HepG2 (cell line): Measurements from ENCODE around the gene OR9A4. TPM values are rescaled to one million over a fixed set of nuclear protein-coding genes. Genes with fewer than 3 reads are reported as not detected.

Experiments
- ATAC-seq: fragments of 200-7000 bp; cut with Tn5 transposase; 3 replicates; pipeline ENCODE4 v1.9.1; 2020; ENCODE audit warnings: mild to moderate bottlenecking, moderate library complexity
- BruUV-seq: library from RNA; stranded (reverse); fragments of 400-500 nt; replicated peaks from 2 replicates; lab custom pipeline; 2021; lab: Mats Ljungman, UMichigan
- CTCF ChIA-PET: fragments of 300-600 bp; formaldehyde crosslinking; extraction: SDS; loops from one replicate; lab custom pipeline; 2021; ENCODE audit warnings: low total read pairs, inconsistent platforms, low intra/inter-chr PET ratio; lab: Yijun Ruan, JAX
- POLR2A ChIA-PET: fragments of 350-600 bp; sonication (Branson Sonifier 250); formaldehyde crosslinking; loops from one replicate; lab custom pipeline; 2020; ENCODE audit warnings: antibody characterized with exemption, inconsistent platforms; lab: Yijun Ruan, JAX
- DNase-seq: peaks from one replicate; pipeline ENCODE4 v3.0.0-alpha.2; 2015; ENCODE audit warnings: low spot score
- FAIRE-seq: peaks from 3 replicates; lab custom pipeline; 2011; peaks lifted over from hg19 to GRCh38; lab: Jason Lieb, UNC
- H2AFZ ChIP-seq: one replicate; pipeline ENCODE4 v1.6.1; 2011; ENCODE audit warnings: low read length, inconsistent platforms
- H3K27ac ChIP-seq: fragments of 300-600 bp; 3 replicates; pipeline ENCODE4 v1.8.0; 2011; ENCODE audit warnings: mixed run types, mild to moderate bottlenecking, mixed read lengths, low read length, inconsistent platforms; ENCODE audit not compliant: insufficient read depth; ENCODE audit errors: extremely low read length
- H3K27me3 ChIP-seq, 2 experiments: fragments of 200-600 bp in 1 of 2; 2 replicates in 1 of 2; 3 replicates in 1 of 2; pipeline versions ENCODE4 v1.6.0 to v1.8.0; 2011; ENCODE audit warnings: low read length in 2 of 2, mild to moderate bottlenecking in 2 of 2, moderate library complexity in 2 of 2, inconsistent platforms in 1 of 2; ENCODE audit not compliant: insufficient read depth in 2 of 2, control insufficient read depth in 1 of 2
- H3K36me3 ChIP-seq, 2 experiments: fragments of 200-600 bp in 1 of 2; replicated peaks in 1 of 2; 2 replicates in 1 of 2; 3 replicates in 1 of 2; pipeline versions ENCODE4 v1.5.1 to v1.8.0; 2011; ENCODE audit warnings: low read length in 2 of 2, inconsistent platforms in 1 of 2; ENCODE audit not compliant: insufficient read depth in 2 of 2, control insufficient read depth in 1 of 2
- H3K4me1 ChIP-seq: 2 replicates; pipeline ENCODE4 v1.5.1; 2012; ENCODE audit warnings: low read length, inconsistent platforms; ENCODE audit not compliant: insufficient read depth
- H3K4me2 ChIP-seq: 2 replicates; pipeline ENCODE4 v1.6.0; 2011; ENCODE audit warnings: low read depth, low read length, inconsistent platforms
- H3K4me3 ChIP-seq, 3 experiments: fragments of 200-600 bp in 1 of 3; sonication (generic), shearing (Covaris generic) in 1 of 3; replicated peaks in 1 of 3; 2 replicates each; pipeline ENCODE4 v1.5.1; 2011 to 2016; ENCODE audit warnings: low read length in 3 of 3, inconsistent platforms in 2 of 3, low read depth in 2 of 3, mild to moderate bottlenecking in 2 of 3, control low read depth in 1 of 3, mixed read lengths in 1 of 3; ENCODE audit not compliant: insufficient read depth in 1 of 3
- H3K79me2 ChIP-seq: one replicate; pipeline ENCODE4 v1.6.1; 2011; ENCODE audit warnings: low read length, inconsistent platforms; ENCODE audit not compliant: insufficient read depth
- H3K9ac ChIP-seq: 2 replicates; pipeline ENCODE4 v1.6.0; 2011; ENCODE audit warnings: mild to moderate bottlenecking, low read depth, low read length, inconsistent platforms; ENCODE audit not compliant: insufficient read depth
- H3K9me3 ChIP-seq: 2 replicates; pipeline ENCODE4 v1.5.1; 2012; ENCODE audit warnings: mild to moderate bottlenecking, low read length
- H4K20me1 ChIP-seq: 2 replicates; pipeline ENCODE4 v1.6.0; 2011; ENCODE audit warnings: inconsistent platforms, mild to moderate bottlenecking, low read length, moderate library complexity; ENCODE audit not compliant: insufficient read depth
- ATF7 ChIP-seq, 2 experiments: fragments of 450-650 bp in 1 of 2; sonication (generic) in 1 of 2; formaldehyde crosslinking in 1 of 2; IDR thresholded peaks; 2 replicates each; pipeline versions ENCODE4 v1.4.0 to v1.6.1; 2016 to 2020; ENCODE audit warnings: antibody characterized with exemption in 1 of 2, mild to moderate bottlenecking in 1 of 2, missing genetic modification reagents in 1 of 2
- BCL6 ChIP-seq: IDR thresholded peaks from 2 replicates; pipeline ENCODE4 v1.6.1; 2016; ENCODE audit warnings: missing genetic modification reagents, missing compliant biosample characterization
- MZF1 ChIP-seq: sonication (generic); formaldehyde crosslinking; IDR thresholded peaks from 2 replicates; pipeline ENCODE4 v1.8.1; 2023; ENCODE audit warnings: mild to moderate bottlenecking, missing genetic modification reagents, borderline replicate concordance
- PRPF4 ChIP-seq: fragments of 200-400 bp; formaldehyde crosslinking; IDR thresholded peaks from 2 replicates; pipeline ENCODE4 v1.6.1; 2016; ENCODE audit warnings: low read length, low read depth; ENCODE audit not compliant: poor library complexity, severe bottlenecking
- ZBTB8A ChIP-seq: sonication (generic); formaldehyde crosslinking; IDR thresholded peaks from 2 replicates; pipeline ENCODE4 v1.4.0; 2020; ENCODE audit warnings: mild to moderate bottlenecking, low read depth, missing genetic modification reagents, borderline replicate concordance
- ZFP41 ChIP-seq: sonication (generic); formaldehyde crosslinking; IDR thresholded peaks from 2 replicates; pipeline ENCODE4 v1.4.0; 2020; ENCODE audit warnings: mild to moderate bottlenecking, missing genetic modification reagents, borderline replicate concordance
- ZNF20 ChIP-seq: sonication (generic); formaldehyde crosslinking; IDR thresholded peaks from 2 replicates; pipeline ENCODE4 v1.4.0; 2020; ENCODE audit warnings: mild to moderate bottlenecking, moderate library complexity, missing genetic modification reagents
- ZNF816 ChIP-seq: sonication (generic); formaldehyde crosslinking; IDR thresholded peaks from 2 replicates; pipeline ENCODE4 v1.8.0; 2022; ENCODE audit warnings: missing genetic modification reagents, mild to moderate bottlenecking, borderline replicate concordance
- WGBS: methylation state at CpG from one replicate; pipeline ENCODE4 v1.1.6; 2017; ENCODE audit warnings: low lambda C conversion rate; 5-methylcytosine and 5-hydroxymethylcytosine counted together
- in situ Hi-C: cut with HindIII; loops from 2 replicates; pipeline ENCODE4 v1.10.0; 2017; ENCODE audit warnings: low pct_unique_long_range_greater_than_20kb; ENCODE audit not compliant: extremely low pct_ligation_motif_present
- intact Hi-C: fragments of 100-400 bp; cut with micrococcal nuclease; formaldehyde crosslinking; loops from one replicate; pipeline ENCODE4 v1.10.0; 2022; ENCODE audit not compliant: unreplicated experiment
- polyA plus RNA-seq, 8 experiments: library from polyadenylated mRNA; depleted of rRNA in 3 of 8; stranded (reverse) in 7 of 8; unstranded in 1 of 8; fragments of >200 nt; fragmentation: Illumina TruSeq in 4 of 8; extraction: Trizol in 4 of 8; gene quantifications; 2 replicates each; pipeline versions ENCODE4 v1.2.1 to v1.2.3, GENCODE V29; 2011 to 2016; ENCODE audit warnings: low read depth in 4 of 8, missing spikeins in 1 of 8, mixed read lengths in 1 of 8; ENCODE audit not compliant: insufficient read depth in 1 of 8
- total RNA-seq, 5 experiments: library from RNA; depleted of rRNA; stranded (reverse); fragments of >200 nt; fragmentation: Illumina TruSeq; extraction: Trizol; gene quantifications; 2 replicates each; pipeline ENCODE4 v1.2.3, GENCODE V29; 2016; ENCODE audit warnings: low read depth in 1 of 5
- TF ChIP-seq, protein P1 (sequence below): sonication (generic); formaldehyde crosslinking; IDR thresholded peaks from 2 replicates; pipeline ENCODE4 v1.5.1; 2020; ENCODE audit warnings: missing genetic modification reagents, mild to moderate bottlenecking, borderline replicate concordance
- TF ChIP-seq, protein P2 (sequence below): sonication (generic); formaldehyde crosslinking; IDR thresholded peaks from 2 replicates; pipeline ENCODE4 v1.5.0; 2020; ENCODE audit warnings: missing genetic modification reagents, mild to moderate bottlenecking, borderline replicate concordance
- TF ChIP-seq, protein P3 (sequence below): sonication (generic); formaldehyde crosslinking; IDR thresholded peaks from 2 replicates; pipeline ENCODE4 v1.8.1; 2023; ENCODE audit warnings: mild to moderate bottlenecking, moderate library complexity, missing genetic modification reagents
- TF ChIP-seq, protein P4 (sequence below): sonication (generic); formaldehyde crosslinking; IDR thresholded peaks from 2 replicates; pipeline ENCODE4 v1.4.0; 2020; ENCODE audit warnings: missing genetic modification reagents

The OR9A4 gene
- total and polyA plus RNA-seq, 2 of the 13 experiments (the other 11 are each of a cell fraction or from before 2014, with no cell fraction given), result not detected

DNA sequence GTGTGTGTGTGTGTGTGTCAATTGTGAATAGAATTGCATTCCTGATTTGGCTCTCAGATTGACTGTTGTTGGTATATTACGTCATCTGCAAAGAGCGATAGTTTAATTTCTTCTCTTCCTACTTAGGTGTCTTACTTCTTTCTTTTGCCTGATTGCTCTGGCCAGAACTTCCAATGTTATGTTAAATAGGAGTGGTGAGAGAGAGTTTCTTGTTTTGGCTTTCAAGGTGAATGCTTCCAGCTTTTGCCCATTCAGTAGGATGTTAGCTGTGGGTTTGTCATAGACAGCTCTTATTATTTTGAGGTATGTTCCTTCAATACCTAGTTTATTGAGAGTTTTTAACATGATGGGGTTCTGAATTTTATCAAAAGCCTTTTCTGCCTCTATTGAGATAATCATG lies 40.7 kb upstream of the OR9A4 start:
- no peak overlapping the region for H3K4me2 ChIP-seq
- TF ChIP-seq PRPF4 (no peak), ATF7 (IDR thresholded peaks at IDR 0.05) (0 out of 2 replicates have a peak, but pooled peaks have one; percentile 28), ATF7 (CRISPR knock-in tag; IDR thresholded peaks at IDR 0.05) (no peak), ZNF20 (no peak)
- H3K4me1 ChIP-seq, result no peaks in the 10 kb centered on the region
- no peak overlapping the region for H3K4me3 ChIP-seq
- H3K9ac ChIP-seq, result no peak overlapping the region
- ChIA-PET CTCF (no interaction called here), POLR2A (no interaction called here)
- no peaks in the 10 kb centered on the region for H3K9me3 ChIP-seq
- no peaks in the 10 kb centered on the region for H3K79me2 ChIP-seq
- no peak overlapping the region for H2AFZ ChIP-seq
- no peaks in the 10 kb centered on the region for H4K20me1 ChIP-seq
- 98% methylated on average over 2 of the region's 2 CpGs for WGBS
- no peak for FAIRE-seq
- no peaks in the 10 kb centered on the region for H3K27me3 ChIP-seq
- in situ Hi-C loops, result no loop called here
- intact Hi-C loops, result no loop called here
- DNase-seq, result no peak
- no peak overlapping the region for H3K27ac ChIP-seq
- no peak for ATAC-seq
- H3K36me3 ChIP-seq, result no peaks in the 10 kb centered on the region
- no TSS peak for BruUV-seq

DNA sequence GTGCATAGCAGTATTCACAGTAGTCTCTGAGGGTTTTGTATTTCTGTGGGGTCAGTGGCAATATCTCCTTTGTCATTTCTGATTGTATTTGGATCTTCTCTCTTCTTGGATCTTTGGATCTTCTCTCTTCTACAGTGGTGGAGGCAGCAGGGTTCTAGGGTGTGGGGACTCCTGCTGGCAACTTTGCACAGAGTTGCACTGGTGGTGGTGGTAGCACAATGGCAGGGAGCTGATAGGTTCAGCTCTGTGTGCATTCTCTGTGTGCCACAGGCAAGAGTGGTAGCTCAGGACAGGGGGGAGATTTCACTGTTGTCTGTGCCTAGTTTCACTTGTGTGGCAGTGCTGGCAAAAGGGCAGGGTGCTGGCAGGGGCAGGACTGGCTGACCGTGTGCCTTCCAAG lies 39.8 kb upstream of the OR9A4 start:
- no peaks in the 10 kb centered on the region for H4K20me1 ChIP-seq
- DNase-seq, result no peak
- 25% methylated on average over 1 of the region's 1 CpG for whole genome bisulfite sequencing
- H3K79me2 ChIP-seq, result no peaks in the 10 kb centered on the region
- H3K27ac ChIP-seq, result no peak overlapping the region
- H3K4me1 ChIP-seq, result no peaks in the 10 kb centered on the region
- no peak overlapping the region for H3K9ac ChIP-seq
- H3K4me2 ChIP-seq, result no peak overlapping the region
- intact Hi-C loops, result no loop called here
- CTCF ChIA-PET, result no interaction called here
- no peak overlapping the region for H2AFZ ChIP-seq
- H3K36me3 ChIP-seq, result no peaks in the 10 kb centered on the region
- no peak overlapping the region for H3K4me3 ChIP-seq
- H3K9me3 ChIP-seq, result no peaks in the 10 kb centered on the region
- no TSS peak for BruUV-seq
- no peak for ATAC-seq
- POLR2A ChIA-PET, result no interaction called here
- in situ Hi-C loops, result no loop called here
- no peaks in the 10 kb centered on the region for H3K27me3 ChIP-seq
- no peak for FAIRE-seq
- TF ChIP-seq, protein P1, sequence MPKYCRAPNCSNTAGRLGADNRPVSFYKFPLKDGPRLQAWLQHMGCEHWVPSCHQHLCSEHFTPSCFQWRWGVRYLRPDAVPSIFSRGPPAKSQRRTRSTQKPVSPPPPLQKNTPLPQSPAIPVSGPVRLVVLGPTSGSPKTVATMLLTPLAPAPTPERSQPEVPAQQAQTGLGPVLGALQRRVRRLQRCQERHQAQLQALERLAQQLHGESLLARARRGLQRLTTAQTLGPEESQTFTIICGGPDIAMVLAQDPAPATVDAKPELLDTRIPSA, result no peak
- TF ChIP-seq, protein P2, sequence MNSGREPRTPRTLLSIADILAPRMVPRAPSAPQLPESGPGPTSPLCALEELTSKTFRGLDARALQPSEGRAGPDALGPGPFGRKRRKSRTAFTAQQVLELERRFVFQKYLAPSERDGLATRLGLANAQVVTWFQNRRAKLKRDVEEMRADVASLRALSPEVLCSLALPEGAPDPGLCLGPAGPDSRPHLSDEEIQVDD, result no peak
- TF ChIP-seq MZF1 (CRISPR knock-in tag), result no peak
- TF ChIP-seq BCL6, result no peak
- TF ChIP-seq, protein P3, sequence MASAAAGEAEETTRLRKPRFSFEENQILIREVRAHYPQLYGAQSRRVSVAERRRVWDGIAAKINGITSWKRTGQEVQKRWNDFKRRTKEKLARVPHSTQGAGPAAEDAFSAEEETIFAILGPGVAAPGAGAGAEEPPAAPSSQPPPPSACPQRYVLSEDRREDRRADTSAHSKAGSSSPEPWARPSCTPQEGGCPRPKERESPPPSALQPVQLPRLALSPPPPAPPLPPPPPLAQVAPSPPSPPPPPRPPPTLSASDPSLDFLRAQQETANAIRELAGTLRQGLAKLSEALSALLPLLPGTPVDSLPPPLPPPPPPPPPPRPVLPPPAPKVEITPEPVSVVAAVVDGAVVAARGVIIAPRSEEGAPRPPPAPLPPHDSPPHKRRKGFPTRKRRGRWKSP (CRISPR knock-in tag), result no peak
- no peak for TF ChIP-seq ZNF816 (CRISPR knock-in tag)
- TF ChIP-seq ZBTB8A, result no peak
- TF ChIP-seq, protein P4, sequence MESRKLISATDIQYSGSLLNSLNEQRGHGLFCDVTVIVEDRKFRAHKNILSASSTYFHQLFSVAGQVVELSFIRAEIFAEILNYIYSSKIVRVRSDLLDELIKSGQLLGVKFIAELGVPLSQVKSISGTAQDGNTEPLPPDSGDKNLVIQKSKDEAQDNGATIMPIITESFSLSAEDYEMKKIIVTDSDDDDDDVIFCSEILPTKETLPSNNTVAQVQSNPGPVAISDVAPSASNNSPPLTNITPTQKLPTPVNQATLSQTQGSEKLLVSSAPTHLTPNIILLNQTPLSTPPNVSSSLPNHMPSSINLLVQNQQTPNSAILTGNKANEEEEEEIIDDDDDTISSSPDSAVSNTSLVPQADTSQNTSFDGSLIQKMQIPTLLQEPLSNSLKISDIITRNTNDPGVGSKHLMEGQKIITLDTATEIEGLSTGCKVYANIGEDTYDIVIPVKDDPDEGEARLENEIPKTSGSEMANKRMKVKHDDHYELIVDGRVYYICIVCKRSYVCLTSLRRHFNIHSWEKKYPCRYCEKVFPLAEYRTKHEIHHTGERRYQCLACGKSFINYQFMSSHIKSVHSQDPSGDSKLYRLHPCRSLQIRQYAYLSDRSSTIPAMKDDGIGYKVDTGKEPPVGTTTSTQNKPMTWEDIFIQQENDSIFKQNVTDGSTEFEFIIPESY, result no peak
- TF ChIP-seq ZFP41 (CRISPR knock-in tag), result no peak
